Hepatocyte (in vitro differentiated cells): ENCODE measurements around the gene ZNF541. TPM values are rescaled to one million over a fixed set of nuclear protein-coding genes. Genes with fewer than 3 reads are reported as not detected.

Source experiments
- DNase-seq: peaks from one replicate; pipeline ENCODE4 v3.0.0-alpha.2; 2016; ENCODE audit warnings: low spot score
- H2AFZ ChIP-seq: fragments of 200-600 bp; sonication (generic); 2 replicates; pipeline ENCODE4 v1.6.0; 2016; ENCODE audit warnings: antibody characterized with exemption, mild to moderate bottlenecking
- H3K27ac ChIP-seq: fragments of 200-600 bp; sonication (generic); 2 replicates; pipeline ENCODE4 v1.5.1; 2016; ENCODE audit warnings: mild to moderate bottlenecking
- H3K27me3 ChIP-seq: fragments of 200-600 bp; sonication (generic); 2 replicates; pipeline ENCODE4 v1.6.1; 2016
- H3K36me3 ChIP-seq: fragments of 200-600 bp; sonication (generic); replicated peaks from 2 replicates; pipeline ENCODE4 v1.5.1; 2016; ENCODE audit warnings: low read depth; ENCODE audit not compliant: insufficient read depth
- H3K4me1 ChIP-seq: fragments of 200-600 bp; sonication (generic); 2 replicates; pipeline ENCODE4 v1.5.1; 2016; ENCODE audit warnings: mild to moderate bottlenecking, moderate library complexity; ENCODE audit not compliant: insufficient read depth
- H3K4me2 ChIP-seq: fragments of 200-600 bp; sonication (generic); 2 replicates; pipeline ENCODE4 v1.6.0; 2016
- H3K4me3 ChIP-seq: fragments of 200-600 bp; sonication (generic); 2 replicates; pipeline ENCODE4 v1.5.1; 2016; ENCODE audit warnings: mild to moderate bottlenecking
- H3K79me2 ChIP-seq: fragments of 200-600 bp; sonication (generic); 2 replicates; pipeline ENCODE4 v1.6.0; 2017; ENCODE audit warnings: mild to moderate bottlenecking
- H3K9me2 ChIP-seq: fragments of 200-600 bp; sonication (generic); replicated peaks from 2 replicates; pipeline ENCODE4 v1.6.0; 2017; ENCODE audit warnings: mild to moderate bottlenecking; ENCODE audit not compliant: insufficient read depth
- H3K9me3 ChIP-seq: fragments of 200-600 bp; sonication (generic); 2 replicates; pipeline ENCODE4 v1.5.1; 2016; ENCODE audit warnings: low read depth, mild to moderate bottlenecking
- H4K20me1 ChIP-seq: fragments of 200-600 bp; sonication (generic); 2 replicates; pipeline ENCODE4 v1.6.0; 2016; ENCODE audit warnings: mild to moderate bottlenecking; ENCODE audit not compliant: insufficient read depth, poor library complexity, severe bottlenecking
- EZH2 ChIP-seq: fragments of 200-600 bp; sonication (generic); IDR thresholded peaks from 2 replicates; pipeline ENCODE4 v1.6.1; 2016; ENCODE audit warnings: antibody characterized with exemption, mild to moderate bottlenecking, borderline replicate concordance
- EZH2phosphoT487 ChIP-seq: fragments of 200-600 bp; sonication (generic); IDR thresholded peaks from one replicate; pipeline ENCODE4 v1.6.1; 2018; ENCODE audit warnings: antibody characterized with exemption, mild to moderate bottlenecking, low read depth, moderate library complexity; ENCODE audit not compliant: unreplicated experiment, severe bottlenecking
- WGBS: methylation state at CpG from one replicate; pipeline ENCODE4 v1.1.6; 2016; ENCODE audit warnings: low lambda C conversion rate; ENCODE audit errors: missing lambda C conversion rate; 5-methylcytosine and 5-hydroxymethylcytosine counted together
- polyA plus RNA-seq: library from polyadenylated mRNA; unstranded; fragments of >200 nt; fragmentation: Nextera tagmentation; extraction: Ambion mirVana; gene quantifications from 2 replicates; pipeline ENCODE4 v1.2.1, GENCODE V29; 2016
- total RNA-seq: library from RNA; depleted of rRNA; stranded (reverse); fragments of >200 nt; gene quantifications from 2 replicates; pipeline ENCODE4 v1.2.3, GENCODE V29; 2014
- TF ChIP-seq, protein P1 (sequence below): fragments of 200-600 bp; sonication (generic); IDR thresholded peaks from 2 replicates; pipeline ENCODE4 v1.5.1; 2016; ENCODE audit warnings: antibody characterized with exemption, mild to moderate bottlenecking; ENCODE audit not compliant: poor library complexity

ZNF541 gene
- total and polyA plus RNA-seq, 2 experiments from 2014 or later, result 0.05 to 0.43 TPM

GRCh38 chr19:47569331-47569730 lies 3.6 kb downstream of the ZNF541 start:
- no peaks in the 10 kb centered on the region for H3K4me1 ChIP-seq
- no peak overlapping the region for H3K4me2 ChIP-seq
- no peaks in the 10 kb centered on the region for H4K20me1 ChIP-seq
- H3K4me3 ChIP-seq, result no peak overlapping the region
- no peak for DNase-seq
- no peaks in the 10 kb centered on the region for H3K9me2 ChIP-seq
- no peak overlapping the region for H2AFZ ChIP-seq
- WGBS, result 90% methylated on average over 9 of the region's 9 CpGs
- H3K9me3 ChIP-seq, result no peaks in the 10 kb centered on the region
- no peaks in the 10 kb centered on the region for H3K36me3 ChIP-seq
- no peak overlapping the region for H3K27ac ChIP-seq
- TF ChIP-seq, protein P1, sequence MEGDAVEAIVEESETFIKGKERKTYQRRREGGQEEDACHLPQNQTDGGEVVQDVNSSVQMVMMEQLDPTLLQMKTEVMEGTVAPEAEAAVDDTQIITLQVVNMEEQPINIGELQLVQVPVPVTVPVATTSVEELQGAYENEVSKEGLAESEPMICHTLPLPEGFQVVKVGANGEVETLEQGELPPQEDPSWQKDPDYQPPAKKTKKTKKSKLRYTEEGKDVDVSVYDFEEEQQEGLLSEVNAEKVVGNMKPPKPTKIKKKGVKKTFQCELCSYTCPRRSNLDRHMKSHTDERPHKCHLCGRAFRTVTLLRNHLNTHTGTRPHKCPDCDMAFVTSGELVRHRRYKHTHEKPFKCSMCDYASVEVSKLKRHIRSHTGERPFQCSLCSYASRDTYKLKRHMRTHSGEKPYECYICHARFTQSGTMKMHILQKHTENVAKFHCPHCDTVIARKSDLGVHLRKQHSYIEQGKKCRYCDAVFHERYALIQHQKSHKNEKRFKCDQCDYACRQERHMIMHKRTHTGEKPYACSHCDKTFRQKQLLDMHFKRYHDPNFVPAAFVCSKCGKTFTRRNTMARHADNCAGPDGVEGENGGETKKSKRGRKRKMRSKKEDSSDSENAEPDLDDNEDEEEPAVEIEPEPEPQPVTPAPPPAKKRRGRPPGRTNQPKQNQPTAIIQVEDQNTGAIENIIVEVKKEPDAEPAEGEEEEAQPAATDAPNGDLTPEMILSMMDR, result no peak
- no peak for TF ChIP-seq EZH2
- no peak for TF ChIP-seq EZH2phosphoT487
- H3K27me3 ChIP-seq, result no peaks in the 10 kb centered on the region
- no peaks in the 10 kb centered on the region for H3K79me2 ChIP-seq

DNA sequence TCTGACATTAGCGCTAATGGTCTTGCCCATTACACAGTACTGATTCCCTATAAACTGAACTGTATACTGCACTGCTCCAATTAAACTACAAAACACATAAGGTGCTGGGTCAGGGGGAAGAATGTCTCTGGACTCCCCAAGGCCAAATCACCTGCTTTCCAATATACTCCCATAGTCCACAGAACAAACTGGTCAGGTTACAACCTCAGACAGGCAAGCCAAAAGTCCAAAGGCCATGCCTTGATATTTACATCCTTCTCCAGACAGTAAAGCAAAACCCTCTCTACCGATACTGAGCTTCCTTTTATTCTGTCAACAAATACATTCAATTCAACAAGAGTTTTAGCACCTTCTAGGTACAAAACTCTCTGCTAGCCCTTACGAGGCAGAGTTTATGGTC lies 8.9 kb downstream of the ZNF541 start:
- DNase-seq, result peak; percentile 37
- WGBS, result 63% methylated on average over 3 of the region's 3 CpGs
- no peak overlapping the region for H2AFZ ChIP-seq
- H3K4me2 ChIP-seq, result peak overlapping the region; percentile 43
- no peaks in the 10 kb centered on the region for H3K4me1 ChIP-seq
- H3K9me3 ChIP-seq, result no peaks in the 10 kb centered on the region
- no peaks in the 10 kb centered on the region for H3K36me3 ChIP-seq
- H3K4me3 ChIP-seq, result no peak overlapping the region
- no peaks in the 10 kb centered on the region for H4K20me1 ChIP-seq
- H3K27ac ChIP-seq, result peak overlapping the region; percentile 63
- no peaks in the 10 kb centered on the region for H3K27me3 ChIP-seq
- no peaks in the 10 kb centered on the region for H3K79me2 ChIP-seq
- TF ChIP-seq EZH2 (no peak), EZH2phosphoT487 (no peak)
- TF ChIP-seq, protein P1, result no peak
- H3K9me2 ChIP-seq, result no peaks in the 10 kb centered on the region

DNA sequence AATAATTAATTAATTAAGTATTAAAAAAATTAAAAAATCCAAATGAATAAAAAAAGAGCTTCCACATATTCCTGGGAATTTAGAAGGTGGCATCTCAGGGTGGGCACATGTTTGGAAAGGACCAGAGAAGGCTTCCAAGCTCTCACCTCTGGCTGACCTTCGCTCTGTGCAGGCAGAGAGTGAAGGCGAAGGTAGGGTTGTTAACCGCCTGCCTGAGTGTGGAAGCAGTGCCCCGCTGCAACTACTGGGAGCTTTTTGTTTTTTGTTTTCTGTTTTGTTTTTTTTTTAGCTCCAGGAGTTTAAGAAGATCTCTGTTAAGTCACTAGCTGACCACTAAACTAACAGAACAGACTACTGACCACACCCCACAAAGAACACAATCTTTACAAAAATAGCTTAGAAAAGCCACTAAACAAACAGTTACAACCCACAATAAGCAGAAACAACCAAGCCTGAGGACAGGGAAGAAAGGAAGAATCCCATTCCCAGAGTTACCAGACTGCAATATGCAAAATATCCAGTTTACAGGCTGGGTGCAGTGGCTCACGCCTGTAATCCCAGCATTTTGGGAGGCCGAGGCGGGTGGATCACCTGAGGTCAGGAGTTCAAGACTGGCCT lies 11.4 kb downstream of the ZNF541 start:
- Histone ChIP-seq H3K9me2 (no peaks in the 10 kb centered on the region), H3K4me1 (no peaks in the 10 kb centered on the region), H3K4me2 (no peak overlapping the region)

More for the DNA sequence above, 11.4 kb downstream of the ZNF541 start:
- TF ChIP-seq, protein P1, result no peak
- TF ChIP-seq EZH2phosphoT487 (no peak), EZH2 (no peak)
- no peak overlapping the region for H3K4me3 ChIP-seq
- no peaks in the 10 kb centered on the region for H3K36me3 ChIP-seq
- H3K9me3 ChIP-seq, result no peaks in the 10 kb centered on the region
- 84% methylated on average over 7 of the region's 7 CpGs for WGBS
- no peaks in the 10 kb centered on the region for H3K79me2 ChIP-seq
- no peak for DNase-seq
- H2AFZ ChIP-seq, result no peak overlapping the region
- H3K27ac ChIP-seq, result no peak overlapping the region
- no peaks in the 10 kb centered on the region for H4K20me1 ChIP-seq
- no peaks in the 10 kb centered on the region for H3K27me3 ChIP-seq
